HG02642 (cell line): ENCODE results near the gene KRT79.

Experiments
- ATAC-seq: cut with Tn5 transposase; IDR thresholded peaks from one replicate; pipeline ENCODE4 v1.9.1; 2021; ENCODE audit warnings: mild to moderate bottlenecking; ENCODE audit not compliant: unreplicated experiment, poor library complexity

Gene KRT79

GRCh38 chr12:52794479-52795331 lies 39.4 kb downstream of the KRT79 start:
- ATAC-seq = no peak

GRCh38 chr12:52792185-52793029 lies 41.7 kb downstream of the KRT79 start:
- no peak for ATAC-seq

- no peak for ATAC-seq
Observed at GRCh38 chr12:52791271-52792184, 42.6 kb downstream of the KRT79 start.

- no peak for ATAC-seq
Observed at GRCh38 chr12:52790427-52791270, 43.5 kb downstream of the KRT79 start.

GRCh38 chr12:52789637-52790426 lies 44.3 kb downstream of the KRT79 start:
- no peak for ATAC-seq

- no peak for ATAC-seq
Observed at GRCh38 chr12:52788876-52789636, 45.1 kb downstream of the KRT79 start.

- no peak for ATAC-seq
Observed at GRCh38 chr12:52788192-52788875, 45.8 kb downstream of the KRT79 start.

- ATAC-seq = no peak
Observed at GRCh38 chr12:52787324-52788191, 46.6 kb downstream of the KRT79 start.

GRCh38 chr12:52784909-52785308 lies 49.2 kb downstream of the KRT79 start:
- ATAC-seq = no peak

- no peak for ATAC-seq
Observed at GRCh38 chr12:52783563-52784316, 50.4 kb downstream of the KRT79 start.

GRCh38 chr12:52782502-52782901 lies 51.6 kb downstream of the KRT79 start:
- ATAC-seq = no peak

- no peak for ATAC-seq
Observed at GRCh38 chr12:52781399-52782082, 52.6 kb downstream of the KRT79 start.

- ATAC-seq = no peak
Observed at GRCh38 chr12:52779914-52780313, 54.2 kb downstream of the KRT79 start.

- no peak for ATAC-seq
Observed at GRCh38 chr12:52778833-52779232, 55.3 kb downstream of the KRT79 start.

- ATAC-seq = no peak
Observed at GRCh38 chr12:52777566-52777965, 56.5 kb downstream of the KRT79 start.
